Embryonic facial prominence (tissue), 1 donor: ENCODE measurements around the gene PPTC7.
"Not testable (repeated sequence)": the region's sequence is repeated elsewhere in the genome, so short reads cannot be mapped to it uniquely, and the experiment has no call there.

Experiments
- DNase-seq: peaks from one replicate; pipeline ENCODE4 v3.0.0-alpha.2; 2016; ENCODE audit errors: extremely low spot score

The PPTC7 gene, protein sequence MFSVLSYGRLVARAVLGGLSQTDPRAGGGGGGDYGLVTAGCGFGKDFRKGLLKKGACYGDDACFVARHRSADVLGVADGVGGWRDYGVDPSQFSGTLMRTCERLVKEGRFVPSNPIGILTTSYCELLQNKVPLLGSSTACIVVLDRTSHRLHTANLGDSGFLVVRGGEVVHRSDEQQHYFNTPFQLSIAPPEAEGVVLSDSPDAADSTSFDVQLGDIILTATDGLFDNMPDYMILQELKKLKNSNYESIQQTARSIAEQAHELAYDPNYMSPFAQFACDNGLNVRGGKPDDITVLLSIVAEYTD

DNA sequence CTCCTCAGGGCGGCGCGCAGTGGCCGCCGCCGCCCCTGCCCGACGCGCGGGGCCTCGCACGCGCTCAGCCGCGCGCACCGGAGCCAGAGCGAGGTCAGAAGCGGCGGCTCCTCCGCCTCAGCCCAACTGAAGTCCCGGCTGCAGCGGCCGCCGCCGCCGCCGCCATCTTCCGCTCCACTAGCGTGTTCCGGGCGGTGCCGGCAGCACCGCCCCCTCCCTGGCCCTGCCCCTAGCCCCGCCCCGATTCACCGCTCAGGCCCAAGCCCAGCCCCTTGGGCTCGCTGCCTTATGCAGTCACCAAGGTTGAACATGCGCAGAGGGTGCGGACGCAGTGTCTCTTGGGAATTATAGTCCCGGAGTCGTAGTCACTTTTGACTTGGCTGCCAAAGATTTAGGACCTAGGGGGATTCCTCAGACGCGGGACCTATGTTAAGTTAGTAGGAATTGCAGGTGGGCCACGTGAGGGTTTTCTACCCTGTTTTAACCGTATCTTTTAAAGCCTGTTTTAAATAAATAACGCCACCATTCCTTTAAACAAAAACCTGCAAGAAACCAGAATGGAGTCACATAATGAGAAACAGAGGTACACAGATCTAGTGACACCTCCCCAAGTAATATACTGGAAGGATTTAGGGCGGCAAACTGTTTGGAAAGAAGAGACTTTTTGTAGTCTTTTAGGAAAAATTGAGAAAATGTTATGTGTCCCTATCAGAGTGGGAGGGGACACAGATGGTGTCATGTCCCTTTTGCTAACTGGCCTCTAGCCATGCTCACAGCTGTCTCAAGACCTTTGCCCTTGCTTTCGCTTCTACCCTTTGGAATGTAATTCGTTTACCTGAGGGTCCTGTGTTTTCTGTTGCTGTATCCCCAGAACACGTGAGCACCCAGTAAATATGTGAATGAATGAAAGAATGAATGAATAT, at the start of gene PPTC7:
PPTC7 (minus strand) TSS at position 182 of the 923 bp plus-strand sequence. CDS start 287 bp downstream, outside the sequence.
- peak; percentile 94 for DNase-seq

DNA sequence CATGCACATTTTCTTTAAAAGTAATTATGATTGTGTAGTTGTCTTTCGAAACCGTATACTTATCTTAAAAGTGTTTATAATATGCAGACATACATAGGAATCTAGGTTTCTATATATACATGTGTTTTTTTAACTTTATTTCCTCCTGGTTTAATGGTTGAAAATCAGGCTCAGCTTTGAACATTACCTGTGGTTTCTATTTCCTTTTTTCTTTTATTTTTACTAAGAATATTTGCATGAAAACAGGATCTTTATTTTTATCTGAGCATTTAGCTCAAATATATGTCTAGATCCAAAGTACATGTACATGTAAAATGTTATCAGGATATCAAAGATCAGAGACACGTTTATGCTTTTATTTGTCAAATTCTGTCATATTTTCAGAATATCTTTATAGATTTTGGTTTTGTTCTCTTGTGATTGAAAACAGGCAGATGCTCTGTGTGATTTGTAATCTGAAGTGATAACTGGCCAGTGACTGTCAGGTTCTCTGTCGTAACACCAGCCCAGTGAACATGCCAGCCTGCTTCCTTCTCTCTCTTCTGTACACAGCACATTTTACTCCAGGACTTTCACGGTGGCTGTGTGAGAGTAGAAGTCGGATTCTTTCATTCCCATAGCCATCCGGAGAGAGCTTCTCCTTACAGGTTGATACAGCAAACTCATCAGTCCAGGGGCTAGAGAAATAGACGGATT, 44.5 kb upstream of the PPTC7 start:
- DNase-seq = no peak

DNA sequence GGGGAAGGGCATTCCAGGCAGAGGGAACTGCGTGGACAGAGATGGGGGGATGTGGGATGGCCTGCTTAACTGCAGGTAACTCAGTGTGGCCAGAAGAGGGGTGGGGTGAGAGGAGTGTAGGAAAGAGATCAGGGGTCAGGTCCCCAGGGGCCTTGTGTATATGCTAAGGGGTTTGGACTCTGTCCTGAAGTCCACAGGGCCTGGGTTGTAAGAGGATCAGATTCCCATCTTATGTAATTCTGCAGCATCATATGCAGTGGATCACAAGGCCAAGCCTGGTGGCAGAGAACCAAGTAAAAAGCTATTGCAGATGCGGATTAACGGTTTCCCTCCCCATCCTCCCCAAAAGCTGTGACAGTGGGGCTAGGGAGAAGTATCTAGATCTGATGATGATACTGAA, 39.5 kb upstream of the PPTC7 start:
- DNase-seq = no peak

DNA sequence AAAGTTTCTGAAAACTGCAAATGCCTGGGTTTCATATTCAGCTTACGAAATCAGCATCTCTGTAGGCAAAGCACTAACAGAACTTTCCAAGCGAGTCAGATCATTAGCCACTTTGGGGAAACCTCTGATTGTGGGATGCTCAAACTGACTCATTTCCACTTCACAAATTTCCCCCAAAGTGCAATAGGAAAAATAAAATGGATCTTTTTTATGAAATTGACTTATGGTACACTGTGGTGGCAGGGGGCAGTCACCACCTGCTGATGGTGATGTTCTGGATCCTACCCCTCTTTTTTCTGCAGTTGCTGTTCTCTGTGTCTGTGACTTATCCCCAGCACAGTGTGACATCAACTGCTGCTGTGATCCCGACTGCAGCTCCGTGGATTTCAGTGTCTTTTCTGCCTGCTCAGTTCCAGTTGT, 36.4 kb upstream of the PPTC7 start:
- DNase-seq = no peak

DNA sequence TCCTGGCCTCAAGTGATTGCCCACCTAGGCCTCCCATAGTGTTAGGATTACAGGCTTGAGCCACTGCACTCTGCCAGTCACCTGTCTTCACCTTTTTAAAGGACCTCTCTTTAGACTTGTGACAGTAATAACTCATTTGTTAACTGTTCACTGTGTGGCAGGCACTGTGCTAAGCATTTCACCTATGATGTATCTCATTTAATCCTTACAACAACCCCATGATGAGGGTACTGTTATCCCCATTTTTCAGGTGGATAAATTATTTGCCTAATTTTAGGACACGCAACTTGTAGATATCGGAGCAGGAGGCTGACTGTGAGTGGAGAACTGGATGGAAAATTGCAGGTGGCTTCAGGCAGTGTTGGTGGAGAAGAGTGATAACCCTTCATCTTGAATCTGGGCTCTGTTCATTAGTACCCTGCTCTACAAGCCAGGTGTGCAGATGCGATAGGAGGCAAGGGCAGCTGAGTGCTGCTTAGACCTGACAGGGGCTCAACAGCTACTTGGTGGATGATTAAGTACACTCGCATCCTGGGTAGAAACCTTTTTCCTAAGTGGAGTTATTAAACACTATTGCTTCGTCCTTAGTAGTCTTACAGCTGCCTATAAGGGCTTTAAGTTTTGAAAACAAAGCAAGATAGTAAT, 33.5 kb upstream of the PPTC7 start:
- no peak for DNase-seq

DNA sequence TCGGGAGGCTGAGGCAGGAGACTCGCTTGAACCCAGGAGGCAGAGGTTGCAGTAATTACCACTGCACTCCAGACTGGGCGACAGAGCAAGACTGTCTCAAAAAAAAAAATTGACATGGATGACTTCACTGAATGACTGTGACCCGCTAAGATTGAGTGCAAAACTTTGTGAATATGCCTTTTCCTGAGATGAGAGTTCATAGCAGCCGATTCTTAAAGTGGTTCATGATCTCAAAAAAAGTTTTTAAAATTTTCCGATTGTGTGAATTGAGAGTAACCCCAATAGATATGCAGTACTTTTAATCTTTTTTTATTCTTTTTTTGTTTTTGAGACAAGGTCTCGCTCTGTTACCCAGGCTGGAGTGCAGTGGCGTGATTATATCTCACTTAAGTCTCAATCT, 32.1 kb upstream of the PPTC7 start:
- DNase-seq = no peak

DNA sequence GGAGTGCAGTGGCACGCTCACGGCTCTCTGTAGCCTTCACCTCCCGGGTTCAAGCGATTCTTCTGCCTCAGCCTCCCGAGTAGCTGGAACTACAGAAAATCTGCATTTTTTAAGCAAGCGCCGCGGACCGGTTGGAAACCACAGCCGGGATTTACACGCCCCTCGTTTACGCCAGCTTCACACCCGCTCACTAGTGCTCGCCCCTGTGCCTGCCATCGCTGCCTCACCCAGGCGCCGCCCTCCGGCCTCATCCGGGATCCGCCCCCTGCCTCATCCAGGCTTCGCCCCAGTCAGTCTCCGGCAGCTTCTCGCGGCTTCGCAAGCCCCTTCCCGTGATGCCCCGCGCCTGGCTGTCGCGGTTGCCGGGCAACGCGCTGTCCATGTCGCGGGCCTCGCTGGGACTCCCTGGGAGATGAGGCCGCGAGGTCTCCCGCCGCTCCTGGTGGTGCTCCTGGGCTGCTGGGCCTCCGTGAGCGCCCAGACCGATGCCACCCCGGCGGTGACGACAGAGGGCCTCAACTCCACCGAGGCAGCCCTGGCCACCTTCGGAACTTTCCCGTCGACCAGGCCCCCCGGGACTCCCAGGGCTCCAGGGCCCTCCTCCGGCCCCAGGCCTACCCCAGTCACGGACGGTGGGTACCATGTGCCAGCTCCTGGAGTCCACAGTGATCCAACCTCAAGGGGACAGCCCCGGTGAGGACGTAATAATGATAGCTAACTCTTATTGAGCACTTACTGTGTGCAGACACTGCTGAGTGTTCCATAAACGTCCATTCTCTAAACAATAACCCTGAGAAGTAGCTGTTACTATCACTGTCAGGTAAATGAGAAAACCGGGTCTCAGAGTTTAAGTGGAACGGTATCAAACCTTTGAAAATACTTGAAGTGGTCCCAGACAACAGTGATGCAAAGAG, 30.9 kb upstream of the PPTC7 start, which contains the start of gene TCTN1:
TCTN1 (plus strand) TSS at position 359 of the 914 bp plus-strand sequence; CDS start at position 413, 54 bp downstream.
- peak; percentile 92 for DNase-seq

DNA sequence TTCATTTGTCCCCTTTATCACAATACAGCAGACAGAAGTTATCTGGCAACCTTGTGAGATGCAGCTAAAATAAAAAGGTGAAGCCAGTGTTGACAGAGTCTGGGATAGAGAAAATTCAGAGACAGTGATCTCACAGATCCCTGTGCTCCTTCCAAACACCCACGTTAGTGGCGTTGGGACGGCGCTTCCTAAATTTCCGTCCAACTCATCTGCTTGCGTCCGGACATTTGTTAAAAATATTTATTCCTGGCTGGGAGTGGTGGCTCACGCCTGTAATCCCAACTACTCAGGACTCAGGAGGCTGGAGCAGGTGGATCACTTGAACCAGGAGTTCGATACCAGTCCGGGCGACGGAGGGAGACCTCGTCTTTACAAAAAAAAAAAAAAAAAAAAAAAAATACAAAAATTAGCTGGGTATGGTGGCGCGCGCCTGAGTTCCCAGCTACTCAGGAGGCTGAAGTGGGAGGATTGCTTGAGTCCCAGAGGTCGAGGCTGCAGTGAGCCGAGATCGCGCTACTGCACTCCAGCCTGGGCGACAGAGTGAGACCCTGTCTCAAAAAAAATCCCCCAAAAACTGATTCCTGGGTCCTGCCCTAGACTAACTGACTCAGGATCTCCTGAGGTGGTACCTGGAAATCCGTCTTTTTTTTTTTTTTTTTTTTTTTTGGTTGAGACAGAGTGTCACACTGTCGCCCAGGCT, 30.1 kb upstream of the PPTC7 start:
- DNase-seq = no peak

DNA sequence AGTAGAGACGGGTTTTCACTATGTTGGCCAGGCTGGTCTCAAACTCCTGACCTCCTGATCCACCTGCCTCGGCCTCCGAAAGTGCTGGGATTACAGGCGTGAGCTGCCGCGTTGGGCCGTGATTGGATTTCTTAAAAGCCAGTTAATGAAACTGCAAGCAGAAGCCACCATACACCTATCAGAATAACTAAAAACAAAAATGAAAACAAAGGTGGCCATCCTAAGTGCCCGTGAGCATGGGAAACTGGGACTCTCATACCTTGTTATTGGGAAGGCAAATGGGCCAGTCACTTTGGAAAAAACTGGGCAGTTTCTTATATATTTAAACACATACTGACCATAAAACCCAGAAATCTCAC, 23.1 kb upstream of the PPTC7 start:
- no peak for DNase-seq

DNA sequence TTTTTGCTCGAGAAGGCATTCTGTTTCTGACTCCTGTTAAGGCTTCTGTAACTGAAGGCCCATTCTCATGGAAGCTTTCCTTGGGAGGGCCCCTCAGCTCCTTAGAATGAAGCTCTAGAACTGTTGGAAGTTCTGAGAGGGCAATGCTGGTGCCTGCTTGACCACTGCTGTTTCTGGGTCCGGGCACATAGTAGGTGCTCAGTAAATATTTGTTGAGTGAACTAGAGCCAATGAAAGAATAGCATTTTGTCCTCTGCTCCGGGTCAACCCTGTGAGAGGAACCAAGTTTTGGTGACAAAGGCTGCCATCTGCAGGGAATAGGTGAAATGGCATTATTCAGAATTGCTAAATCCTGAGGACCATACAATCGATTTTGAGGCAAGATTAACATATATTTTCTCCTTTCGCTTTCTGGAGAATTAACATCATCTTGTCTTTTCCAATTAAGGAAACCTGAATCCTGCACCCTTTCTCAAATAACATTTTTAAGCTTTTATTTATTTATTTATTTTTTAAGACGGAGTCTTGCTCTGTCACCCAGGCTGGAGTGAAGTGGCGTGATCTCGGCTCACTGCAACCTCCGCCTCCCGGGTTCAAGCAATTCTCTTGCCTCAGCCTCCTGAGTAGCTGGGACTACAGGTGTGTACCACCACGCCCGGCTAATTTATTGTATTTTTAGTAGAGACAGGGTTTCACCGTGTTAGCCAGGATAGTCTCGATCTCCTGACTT, 19.1 kb upstream of the PPTC7 start:
- DNase-seq = not testable (repeated sequence)

DNA sequence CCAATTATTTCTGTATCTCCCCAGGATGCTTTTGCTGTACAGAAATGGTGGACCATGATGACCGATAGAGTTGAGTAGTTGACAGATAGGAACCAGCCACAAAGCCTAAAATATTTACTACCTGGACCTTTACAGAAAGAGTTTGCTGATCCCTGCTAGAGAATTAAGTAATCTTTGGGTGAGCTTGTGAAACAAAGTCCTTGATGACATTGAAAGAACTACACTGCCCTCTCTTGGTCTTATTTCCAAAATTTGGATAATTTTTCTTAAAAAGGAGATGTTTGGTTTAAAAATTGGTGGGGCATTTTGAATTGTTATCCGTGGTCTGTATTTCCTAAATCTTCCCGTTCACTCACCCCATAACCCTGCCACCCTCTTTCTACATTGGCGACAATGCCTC, 17.1 kb upstream of the PPTC7 start:
- no peak for DNase-seq

DNA sequence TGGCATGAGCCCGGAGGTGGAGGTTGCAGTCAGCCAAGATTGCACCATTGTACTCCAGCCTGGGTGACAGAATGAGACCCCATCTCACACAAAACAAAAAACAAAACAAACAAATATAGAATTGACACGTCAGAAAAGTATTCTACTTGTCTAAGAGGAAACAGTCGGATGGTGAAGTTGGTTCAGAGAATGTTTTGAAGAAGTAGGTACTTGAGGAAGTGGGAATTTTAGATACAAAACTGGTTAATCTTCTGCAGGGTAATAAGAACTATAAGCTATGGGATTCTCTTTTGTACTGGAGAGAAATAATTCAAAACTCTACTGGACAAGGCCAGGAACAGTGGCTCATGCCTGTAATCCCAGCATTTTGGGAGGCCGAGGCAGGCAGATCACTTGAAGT, 16.2 kb upstream of the PPTC7 start:
- no peak for DNase-seq

DNA sequence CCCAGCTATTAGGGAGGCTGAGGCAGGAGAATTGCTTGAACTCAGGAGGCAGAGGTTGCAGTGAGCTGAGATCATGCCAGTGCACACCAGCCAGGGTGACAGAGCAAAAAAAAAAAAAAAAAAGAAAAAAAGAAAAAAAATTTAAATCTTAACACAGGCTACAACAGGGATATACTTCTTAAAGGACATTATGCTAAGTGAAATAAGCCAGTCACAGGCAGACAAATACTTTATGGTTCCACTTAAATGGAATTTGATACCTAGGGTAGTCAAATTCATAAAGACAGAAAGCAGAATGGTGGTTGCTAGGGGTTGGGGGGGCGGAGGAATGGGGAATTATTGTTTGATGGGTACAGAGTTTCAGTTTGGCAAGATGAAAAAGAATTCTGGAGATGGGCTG, 14.8 kb upstream of the PPTC7 start:
- DNase-seq = no peak

DNA sequence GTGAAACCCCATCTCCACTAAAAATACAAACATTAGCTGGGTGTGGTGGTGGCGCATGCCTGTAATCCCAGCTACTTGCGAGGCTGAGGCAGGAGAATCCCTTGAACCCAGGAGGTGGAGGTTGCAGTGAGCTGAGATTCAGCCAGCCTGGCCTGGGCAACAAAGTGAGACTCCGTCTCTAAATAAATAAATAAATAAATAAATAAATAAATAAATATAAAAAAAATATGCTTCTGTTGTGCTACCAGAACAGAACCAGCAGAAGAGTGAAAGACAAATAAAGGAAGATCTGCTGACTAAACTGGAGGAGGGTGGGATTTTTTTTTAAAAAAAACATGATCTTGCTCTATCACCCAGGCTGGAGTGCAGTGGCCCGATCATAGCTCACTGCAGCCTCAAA, 9.8 kb upstream of the PPTC7 start:
- not testable (repeated sequence) for DNase-seq

DNA sequence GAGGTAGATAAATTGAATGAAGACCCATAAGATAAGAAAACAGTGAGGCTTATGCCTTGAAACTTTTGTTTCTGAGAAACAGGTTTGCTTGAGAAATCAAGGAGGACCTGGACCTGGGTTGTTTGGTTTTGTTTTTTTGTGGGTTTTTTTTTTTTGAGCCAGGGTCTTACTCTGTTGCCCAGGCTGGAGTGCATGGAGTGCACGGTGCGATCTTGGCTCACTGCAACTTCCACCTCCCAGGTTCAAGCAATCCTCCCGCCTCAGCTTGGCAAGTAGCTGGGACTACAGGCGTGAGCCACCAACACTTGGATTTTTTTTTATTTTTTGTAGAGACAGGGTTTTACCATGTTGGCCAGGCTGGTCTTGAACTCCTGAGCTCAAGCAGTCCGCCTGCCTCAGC, 9.0 kb upstream of the PPTC7 start:
- no peak for DNase-seq

DNA sequence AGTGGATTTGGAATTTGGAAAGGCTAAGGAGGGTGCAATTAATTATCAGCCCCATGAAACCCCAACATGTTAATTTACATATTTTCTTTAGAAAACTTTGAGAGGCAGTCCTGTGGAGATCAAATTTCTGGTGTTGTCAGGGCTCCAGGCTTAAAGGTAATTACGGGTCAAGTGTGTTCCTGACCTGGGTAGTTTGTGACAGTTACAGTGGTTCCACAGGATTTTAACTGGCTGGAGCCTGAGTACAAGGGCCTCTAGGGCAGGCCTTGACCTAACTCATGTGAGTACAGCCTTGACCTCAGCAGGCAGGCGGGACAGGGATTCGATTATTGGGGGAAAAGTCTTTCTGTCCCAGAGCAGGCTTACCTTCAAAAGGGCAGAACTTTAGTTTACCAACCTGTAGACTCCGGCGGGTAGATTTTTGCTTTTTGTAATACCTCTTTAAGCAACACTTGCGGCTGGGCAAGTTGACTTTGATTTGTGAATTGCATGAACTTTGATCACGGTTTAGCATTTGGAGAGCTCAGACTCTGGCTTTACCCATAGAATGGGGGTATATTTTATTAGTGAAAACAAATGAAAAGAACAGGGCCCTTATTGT, 8.4 kb upstream of the PPTC7 start:
- no peak for DNase-seq

DNA sequence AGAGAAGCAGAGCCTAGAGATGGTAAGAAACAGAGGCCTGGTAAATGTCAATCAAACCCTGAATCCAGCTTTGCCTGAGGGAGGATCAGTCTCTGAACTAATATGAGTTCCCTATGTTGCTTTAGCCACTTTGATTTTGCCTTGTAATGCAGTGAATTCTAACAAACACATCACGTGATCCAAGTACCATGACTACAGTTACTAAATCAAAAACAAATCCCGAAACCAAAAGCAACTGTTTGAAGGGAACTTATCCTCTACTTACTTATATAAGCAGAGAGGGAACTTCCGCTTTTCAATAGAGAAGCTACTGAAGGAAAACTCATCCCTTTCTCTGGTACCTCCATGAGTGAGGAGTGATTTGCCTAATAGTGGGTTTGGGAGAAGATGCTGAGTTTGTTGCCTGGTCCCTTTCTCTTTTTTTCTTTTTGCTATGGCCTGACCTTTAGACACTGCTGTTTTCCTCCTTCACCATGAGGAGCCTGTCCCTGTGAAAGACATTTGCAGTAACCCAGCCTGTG, 7.7 kb upstream of the PPTC7 start:
- peak; percentile 41 for DNase-seq

DNA sequence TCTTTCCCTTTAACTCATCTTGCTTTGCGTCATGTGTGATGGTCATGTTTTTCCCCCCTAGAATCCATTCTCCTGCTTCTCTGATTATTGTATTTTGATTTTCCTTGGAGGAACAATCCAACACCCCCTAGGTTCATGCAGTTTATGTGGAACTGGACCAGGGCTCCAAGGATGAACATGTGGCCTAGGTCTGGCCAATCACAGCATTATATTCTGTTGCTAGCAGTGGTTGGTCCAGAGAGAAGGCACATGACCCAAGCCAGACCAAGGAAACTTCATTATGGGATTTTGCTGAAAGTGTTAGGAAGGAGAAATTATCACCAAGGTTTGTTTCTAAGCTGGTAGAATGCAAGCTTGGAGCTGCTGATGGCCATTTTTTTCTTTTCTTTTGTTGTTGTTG, 6.9 kb upstream of the PPTC7 start:
- DNase-seq = no peak

DNA sequence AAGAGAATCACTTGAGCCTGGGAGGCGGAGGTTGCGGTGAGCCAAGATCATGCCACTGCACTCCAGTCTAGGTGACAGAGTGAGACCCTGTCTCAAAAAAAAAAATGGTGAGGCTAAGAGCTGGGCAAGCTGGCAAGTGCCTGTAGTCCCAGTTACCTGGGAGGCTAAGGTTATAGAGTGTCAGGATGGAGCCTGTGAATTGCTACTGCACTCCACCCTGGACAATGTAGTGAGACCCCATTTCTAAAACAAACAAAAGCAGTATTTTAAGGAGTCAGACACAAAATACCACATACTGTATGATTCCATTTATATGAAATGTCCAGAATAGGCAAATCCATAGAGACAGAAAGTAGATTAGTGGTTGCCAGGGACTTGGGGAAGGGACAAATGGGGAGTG, 4.0 kb upstream of the PPTC7 start:
- not testable (repeated sequence) for DNase-seq
